Activated effector memory CD4-positive, alpha-beta T cell treated with Interleukin-2 at 50 U/mL for 16 hours (primary cell): Measurements from ENCODE around the gene LRRC71.
"Not testable (repeated sequence)": the region's sequence is repeated elsewhere in the genome, so short reads cannot be mapped to it uniquely, and the experiment has no call there.

Experiments used
- DNase-seq: peaks from one replicate; pipeline ENCODE4 v3.0.0-alpha.2; 2020

Gene LRRC71

DNA sequence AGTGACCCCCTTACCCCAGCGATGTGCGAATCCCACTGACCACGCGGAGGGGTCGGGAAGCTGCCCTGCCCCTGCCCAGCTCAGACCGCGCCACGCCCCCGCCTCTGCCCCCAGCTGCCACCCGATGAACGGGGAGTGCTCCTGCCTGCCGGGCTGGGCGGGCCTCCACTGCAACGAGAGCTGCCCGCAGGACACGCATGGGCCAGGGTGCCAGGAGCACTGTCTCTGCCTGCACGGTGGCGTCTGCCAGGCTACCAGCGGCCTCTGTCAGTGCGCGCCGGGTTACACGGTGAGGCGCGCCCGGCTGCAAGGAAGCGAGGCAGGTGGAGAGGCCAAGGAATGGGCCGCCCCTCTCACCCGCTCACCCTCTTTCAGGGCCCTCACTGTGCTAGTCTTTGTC is 11.9 kb upstream of the LRRC71 start:
- DNase-seq: no peak

DNA sequence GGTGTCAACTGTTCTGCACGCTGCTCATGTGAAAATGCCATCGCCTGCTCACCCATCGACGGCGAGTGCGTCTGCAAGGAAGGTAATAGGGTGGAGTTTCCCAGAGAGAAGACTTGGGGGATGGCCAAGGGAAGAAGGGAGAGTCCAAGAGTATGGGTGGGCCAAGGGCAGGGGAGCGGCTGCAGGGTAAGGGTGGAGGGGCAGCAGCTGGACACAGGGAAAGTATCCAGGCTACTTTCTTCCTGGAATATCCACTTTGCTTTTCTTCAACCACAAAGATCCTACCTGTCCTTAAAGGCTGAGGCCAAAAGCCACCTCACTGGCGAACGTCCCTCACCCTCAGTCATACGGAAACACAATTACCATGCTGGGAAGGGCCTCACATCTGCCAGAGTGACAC is 11.5 kb upstream of the LRRC71 start:
- no peak for DNase-seq

DNA sequence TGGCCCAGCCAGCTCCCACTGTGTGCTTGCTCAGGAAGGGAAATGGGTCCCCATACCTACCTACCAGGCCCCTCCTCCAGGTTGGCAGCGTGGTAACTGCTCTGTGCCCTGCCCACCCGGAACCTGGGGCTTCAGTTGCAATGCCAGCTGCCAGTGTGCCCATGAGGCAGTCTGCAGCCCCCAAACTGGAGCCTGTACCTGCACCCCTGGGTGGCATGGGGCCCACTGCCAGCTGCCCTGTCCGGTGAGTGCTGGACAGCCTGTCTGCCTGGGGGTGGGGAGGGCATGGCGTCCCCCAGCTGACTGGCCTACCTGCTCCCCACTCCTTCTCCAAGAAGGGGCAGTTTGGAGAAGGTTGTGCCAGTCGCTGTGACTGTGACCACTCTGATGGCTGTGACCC is 10.8 kb upstream of the LRRC71 start:
- DNase-seq: no peak

DNA sequence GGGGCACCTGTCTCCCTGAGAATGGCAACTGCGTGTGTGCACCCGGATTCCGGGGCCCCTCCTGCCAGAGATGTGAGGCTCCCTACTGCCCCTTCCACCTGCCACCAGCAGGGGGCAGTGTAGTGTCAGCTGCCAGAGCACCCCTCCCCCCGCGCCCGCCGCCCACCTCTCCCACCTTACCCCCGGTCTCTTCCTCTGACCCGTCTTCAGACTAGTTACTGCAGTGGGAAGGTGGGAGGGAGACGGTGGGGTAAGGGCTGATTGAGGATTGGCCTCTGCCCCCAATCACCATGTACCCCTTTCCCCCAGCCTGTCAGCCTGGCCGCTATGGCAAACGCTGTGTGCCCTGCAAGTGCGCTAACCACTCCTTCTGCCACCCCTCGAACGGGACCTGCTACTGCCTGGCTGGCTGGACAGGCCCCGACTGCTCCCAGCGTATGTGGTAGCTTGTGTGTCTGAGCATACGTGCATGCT is 10.1 kb upstream of the LRRC71 start:
- peak; percentile 22 for DNase-seq

DNA sequence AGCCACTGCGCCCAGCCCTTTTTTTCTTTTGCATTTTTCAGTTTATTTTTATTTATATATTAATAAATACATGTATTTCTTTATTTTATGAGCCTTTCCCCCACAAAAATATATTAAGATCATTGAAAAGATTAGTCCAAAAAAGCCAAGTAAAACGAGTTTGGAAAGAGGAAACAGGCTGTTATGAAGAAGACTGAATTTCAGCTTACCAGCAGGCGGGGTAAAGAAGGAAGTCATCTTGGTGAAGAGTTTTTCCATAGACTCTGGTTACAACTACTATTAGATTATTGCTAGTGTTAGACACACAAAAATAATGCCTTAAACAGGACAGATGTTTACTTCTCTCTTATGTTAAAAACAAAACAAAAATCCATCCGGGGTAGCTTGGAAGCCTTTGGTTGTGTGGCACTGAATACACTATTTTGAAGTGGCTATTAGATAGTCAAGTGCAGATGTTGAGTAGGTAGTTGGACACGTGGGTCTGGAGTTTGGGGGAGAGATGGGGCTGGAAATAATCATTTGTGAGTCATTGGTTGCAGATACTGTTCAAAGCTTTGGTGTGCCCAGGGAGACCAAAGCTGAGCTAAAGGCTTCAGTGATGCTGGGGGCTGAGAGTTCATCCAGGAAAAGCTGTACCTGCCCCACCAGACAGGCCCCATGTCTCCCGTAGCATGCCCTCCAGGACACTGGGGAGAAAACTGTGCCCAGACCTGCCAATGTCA is 8.7 kb upstream of the LRRC71 start:
- no peak for DNase-seq

DNA sequence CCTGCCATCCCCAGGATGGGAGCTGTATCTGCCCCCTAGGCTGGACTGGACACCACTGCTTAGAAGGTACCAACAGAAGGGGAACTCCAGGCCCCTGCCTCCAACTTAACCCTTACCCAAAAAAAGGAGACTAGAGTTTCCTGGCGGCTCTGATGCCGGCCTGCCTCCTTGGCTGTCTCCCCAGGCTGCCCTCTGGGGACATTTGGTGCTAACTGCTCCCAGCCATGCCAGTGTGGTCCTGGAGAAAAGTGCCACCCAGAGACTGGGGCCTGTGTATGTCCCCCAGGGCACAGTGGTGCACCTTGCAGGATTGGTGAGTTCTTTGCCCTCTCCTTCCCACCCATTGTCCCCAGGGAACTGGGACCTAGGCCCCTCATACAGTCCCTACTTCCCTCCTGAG is 8.1 kb upstream of the LRRC71 start:
- no peak for DNase-seq

DNA sequence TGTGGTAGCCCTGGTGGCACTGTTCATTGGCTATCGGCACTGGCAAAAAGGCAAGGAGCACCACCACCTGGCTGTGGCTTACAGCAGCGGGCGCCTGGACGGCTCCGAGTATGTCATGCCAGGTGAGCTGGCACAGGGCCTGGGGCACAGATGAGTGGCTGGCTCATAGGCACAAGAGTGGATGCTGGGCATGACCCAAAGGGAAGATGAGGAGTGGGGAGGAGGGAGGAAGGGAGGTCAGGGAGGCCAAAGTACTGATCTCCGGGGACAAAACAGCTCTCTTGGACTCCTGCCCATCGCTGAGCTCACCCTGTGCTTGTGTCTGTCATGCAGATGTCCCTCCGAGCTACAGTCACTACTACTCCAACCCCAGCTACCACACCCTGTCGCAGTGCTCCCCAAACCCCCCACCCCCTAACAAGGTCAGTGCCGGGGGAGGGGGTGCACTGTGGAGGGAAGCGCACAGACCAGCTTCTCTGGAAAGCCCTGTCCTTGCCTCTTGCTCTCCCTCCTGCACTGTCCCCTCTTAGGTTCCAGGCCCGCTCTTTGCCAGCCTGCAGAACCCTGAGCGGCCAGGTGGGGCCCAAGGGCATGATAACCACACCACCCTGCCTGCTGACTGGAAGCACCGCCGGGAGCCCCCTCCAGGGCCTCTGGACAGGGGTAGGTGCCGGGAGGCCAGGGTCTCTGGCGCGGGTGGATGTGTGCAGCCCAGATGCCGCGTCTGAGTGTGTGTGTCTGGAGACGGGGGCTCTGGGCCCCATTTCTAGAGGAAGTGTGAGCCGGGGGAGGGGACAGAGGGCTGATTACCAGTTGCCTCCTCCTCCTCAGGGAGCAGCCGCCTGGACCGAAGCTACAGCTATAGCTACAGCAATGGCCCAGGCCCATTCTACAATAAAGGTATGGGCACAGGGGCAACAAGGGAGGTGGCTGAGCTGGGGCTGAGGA is 7.3 kb upstream of the LRRC71 start:
- no peak for DNase-seq

DNA sequence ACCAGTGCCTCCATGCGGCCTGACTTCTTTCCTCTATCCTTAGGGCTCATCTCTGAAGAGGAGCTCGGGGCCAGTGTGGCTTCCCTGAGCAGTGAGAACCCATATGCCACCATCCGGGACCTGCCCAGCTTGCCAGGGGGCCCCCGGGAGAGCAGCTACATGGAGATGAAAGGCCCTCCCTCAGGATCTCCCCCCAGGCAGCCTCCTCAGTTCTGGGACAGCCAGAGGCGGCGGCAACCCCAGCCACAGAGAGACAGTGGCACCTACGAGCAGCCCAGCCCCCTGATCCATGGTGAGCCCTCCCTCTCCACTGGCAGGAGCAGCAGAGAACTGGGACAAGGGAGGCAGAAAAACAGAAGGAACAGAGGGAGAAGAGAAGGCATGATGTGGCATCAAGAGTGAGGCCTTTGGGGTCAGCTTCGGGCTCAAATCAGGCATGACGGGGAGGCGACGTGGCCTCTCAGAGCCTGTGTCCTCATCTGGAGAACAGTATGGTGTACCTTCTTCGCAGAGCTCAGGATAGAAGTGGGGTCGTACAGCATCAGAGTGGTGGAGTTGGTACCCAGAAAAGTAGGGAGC is 6.5 kb upstream of the LRRC71 start:
- no peak for DNase-seq

DNA sequence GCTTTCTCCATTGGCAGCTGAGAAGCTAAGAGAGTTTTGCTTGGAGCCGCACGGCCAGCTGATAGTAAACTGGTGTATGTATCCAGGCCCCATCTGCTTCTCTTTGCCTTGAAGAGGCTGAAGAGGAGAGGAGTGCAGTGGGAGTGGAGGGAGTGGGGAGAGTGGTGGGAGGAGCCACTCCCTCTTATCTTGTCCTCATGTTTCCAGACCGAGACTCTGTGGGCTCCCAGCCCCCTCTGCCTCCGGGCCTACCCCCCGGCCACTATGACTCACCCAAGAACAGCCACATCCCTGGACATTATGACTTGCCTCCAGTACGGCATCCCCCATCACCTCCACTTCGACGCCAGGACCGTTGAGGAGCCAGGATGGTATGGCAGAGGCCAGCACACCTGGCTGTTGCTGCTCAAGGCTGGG is 6.0 kb upstream of the LRRC71 start:
- no peak for DNase-seq

DNA sequence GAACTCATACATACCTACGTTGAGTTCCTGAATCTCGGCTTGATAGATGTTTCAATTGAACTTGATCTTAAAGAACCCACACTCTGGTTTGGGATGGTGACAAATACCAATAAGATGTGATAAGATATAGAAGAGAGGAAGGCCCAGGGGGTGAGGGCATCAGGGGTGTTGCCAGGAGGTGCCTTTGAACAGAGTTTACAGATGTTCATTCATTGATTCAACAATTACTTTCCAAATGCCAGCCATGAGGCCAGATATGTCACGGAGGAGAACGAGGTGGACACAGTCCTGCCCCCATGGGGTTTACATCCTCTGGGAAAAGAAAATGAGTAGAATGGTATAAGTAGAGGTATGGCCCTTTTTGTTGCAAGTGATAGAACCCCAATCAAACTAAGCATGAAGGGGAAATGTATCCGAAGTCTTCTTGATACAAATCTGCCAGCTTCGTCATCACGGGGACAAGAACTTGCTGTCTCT is 659 bp downstream of the LRRC71 start:
- DNase-seq: no peak

DNA sequence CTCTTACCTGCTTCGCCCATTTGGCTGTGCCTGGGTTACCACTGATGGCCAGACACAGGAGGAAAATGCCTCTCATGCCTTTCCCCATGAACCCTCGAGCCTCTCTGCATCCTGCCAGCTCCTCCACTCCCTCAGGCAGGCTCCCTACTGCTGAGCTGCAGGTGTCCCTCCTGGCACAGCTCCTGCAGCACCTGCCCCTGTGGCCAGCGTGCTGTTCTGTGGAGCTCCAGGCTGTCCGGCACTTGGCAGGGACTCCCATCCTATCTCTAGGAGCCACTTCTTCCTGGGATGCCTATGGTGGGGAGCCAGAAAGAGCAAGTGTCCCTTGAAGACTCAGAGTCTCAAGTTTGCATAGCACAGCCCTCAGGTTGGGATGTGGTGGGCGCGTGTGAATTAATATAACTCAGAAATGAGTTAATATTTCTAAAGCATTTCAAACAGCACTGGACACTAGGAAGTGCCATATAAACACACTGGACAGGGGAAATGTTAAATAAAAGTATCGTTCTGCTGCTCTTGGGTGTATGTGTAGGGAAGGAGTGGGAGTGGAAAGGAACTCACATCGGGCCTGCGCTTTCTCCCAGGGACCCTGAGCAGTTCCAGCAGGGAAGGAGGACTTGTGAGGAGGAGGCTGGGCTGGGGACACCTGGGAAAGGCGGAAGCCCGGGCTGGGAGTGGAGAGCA is 2.7 kb downstream of the LRRC71 start:
- DNase-seq: no peak

DNA sequence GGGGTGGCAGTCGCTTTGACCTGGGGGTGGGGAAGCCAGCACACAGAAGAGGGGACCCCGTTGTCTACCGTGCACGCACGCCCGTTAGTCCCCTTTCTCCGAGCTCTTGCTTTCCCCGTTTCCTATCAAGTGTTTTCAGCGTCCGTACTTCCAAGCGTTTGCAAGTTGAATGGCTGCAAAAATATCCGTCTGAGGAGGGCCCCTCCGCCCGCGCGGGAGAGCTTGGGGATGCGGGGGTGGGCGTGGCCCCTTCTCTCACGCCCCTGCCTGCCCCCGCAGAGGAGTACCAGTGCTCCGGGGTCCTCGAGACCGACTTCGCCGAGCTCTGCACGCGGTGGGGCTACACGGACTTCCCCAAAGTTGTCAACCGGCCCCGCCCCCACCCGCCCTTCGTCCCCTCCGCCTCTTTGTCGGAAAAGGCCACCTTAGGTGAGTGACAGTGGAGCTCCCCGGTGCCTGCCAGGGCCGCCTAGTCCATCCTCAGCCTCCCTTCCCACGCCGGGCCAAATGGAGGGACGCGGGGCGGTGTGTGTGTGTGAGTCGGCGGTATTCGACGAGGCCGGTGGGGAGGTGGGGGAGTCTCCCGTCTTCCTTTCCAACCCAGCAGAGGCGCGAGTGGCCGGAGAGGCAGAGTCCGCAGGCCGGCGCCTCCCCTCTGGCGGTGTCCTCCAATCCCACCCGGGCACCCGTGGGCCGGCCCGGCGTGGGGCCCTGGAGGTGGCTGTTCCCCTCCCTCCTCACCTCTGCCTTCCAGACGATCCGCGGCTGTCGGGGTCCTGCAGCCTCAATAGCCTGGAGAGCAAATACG is 3.4 kb downstream of the LRRC71 start:
- DNase-seq: no peak

DNA sequence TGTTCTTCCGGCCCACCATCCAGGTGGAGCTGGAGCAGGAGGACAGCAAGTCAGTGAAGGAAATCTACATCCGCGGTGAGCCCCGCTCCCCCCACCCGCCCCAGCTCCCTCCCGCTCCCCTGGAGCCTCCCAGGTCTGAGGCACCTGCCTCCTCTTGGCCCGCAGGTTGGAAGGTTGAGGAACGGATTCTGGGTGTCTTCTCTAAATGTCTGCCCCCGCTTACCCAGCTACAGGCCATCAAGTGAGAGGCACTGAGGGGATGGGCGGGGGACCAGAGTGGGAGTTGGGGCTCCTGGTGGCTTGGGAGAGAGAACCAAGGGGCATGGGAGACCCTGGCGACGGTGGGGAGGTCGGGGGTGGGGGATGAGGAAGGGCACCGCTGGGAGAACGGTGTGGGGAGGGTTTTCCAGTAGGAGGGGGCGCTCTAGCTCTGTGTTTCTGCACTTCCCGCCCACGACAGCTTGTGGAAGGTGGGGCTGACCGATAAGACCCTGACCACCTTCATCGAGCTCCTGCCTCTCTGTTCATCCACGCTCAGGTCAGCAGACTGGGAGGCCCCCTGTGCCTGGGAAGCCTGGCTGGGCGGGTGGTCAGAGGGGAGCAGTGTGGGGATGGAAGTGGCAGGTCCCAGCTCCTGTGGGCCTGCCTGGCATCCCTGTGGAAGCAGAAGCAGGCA is 4.2 kb downstream of the LRRC71 start:
- no peak for DNase-seq

DNA sequence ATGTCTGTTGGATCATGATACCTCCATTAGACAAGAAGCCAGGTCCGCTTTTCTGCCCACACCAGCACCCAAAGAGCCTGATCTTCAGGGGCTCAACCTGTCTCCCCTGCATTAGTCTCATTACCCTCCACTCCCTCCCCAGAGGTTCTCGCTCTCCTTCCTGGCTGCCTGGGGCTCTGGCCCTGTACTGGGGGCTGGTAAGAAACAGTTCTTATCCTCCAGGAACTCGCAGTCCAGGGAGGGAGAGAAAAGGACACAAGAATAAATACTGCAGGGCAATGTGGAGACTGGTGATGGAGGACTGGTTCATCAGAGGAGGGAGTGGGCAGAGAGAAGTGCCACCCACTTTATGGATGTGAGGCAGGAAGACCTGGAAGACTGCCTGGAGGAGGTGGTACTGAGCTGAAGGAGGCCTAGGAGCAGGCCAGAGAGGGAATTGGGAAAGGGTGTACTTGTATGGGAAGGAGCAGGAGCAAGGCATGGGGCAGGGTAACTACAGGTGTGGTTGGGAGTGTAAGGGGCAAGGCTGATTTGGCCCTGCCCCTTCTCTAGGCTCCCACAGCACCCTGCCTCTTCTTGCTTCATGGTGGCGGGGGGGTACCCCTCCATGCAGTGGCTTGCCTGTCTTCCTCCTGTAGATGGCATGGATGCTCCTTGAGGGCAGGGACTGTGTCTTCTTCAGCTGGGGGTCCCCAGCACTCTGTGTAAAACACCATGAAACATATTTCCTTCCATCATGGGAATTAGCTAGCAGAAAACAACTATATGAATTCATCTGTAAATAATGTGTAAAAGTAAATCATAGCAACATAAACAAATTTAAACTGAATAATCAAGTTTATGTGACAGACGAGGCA is 5.0 kb downstream of the LRRC71 start:
- DNase-seq: no peak

DNA sequence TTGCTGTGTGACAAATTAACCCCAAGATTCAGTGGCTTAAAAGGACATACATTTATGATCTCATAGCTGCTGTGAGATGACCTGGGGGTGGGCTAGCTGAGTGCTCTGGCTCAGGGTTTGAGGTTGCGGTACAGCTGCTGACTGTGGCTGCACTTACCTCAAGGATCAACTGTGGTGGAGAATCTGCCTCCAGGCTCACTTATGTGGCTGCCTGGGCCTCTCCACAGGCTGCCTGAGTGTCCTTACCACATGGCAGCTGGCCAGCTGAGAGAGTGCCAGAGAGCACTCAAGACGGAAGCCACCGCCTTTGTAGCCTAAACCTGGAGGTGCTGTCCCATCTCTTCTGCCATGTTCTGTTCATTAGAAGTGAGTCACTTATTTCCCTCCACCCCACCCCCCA is 5.7 kb downstream of the LRRC71 start:
- no peak for DNase-seq

DNA sequence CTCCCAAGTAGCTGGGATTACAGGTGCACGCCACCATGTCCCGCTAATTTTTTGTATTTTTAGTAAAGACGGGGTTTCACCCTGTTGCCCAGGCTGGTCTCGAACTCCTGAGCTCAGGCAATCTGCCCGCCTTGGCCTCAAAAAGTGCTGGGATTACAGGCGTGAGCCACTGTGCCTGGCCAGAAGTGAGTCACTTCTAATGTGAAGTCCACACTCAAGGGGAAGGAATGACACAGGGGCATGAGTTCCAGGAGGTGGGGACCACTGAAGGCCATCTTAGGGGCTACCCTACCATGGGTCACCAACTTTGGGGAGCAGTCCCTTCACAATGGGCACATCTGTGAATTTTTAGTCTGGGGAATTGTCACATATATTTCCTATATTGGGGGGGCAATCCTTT is 6.3 kb downstream of the LRRC71 start:
- DNase-seq: not testable (repeated sequence)

DNA sequence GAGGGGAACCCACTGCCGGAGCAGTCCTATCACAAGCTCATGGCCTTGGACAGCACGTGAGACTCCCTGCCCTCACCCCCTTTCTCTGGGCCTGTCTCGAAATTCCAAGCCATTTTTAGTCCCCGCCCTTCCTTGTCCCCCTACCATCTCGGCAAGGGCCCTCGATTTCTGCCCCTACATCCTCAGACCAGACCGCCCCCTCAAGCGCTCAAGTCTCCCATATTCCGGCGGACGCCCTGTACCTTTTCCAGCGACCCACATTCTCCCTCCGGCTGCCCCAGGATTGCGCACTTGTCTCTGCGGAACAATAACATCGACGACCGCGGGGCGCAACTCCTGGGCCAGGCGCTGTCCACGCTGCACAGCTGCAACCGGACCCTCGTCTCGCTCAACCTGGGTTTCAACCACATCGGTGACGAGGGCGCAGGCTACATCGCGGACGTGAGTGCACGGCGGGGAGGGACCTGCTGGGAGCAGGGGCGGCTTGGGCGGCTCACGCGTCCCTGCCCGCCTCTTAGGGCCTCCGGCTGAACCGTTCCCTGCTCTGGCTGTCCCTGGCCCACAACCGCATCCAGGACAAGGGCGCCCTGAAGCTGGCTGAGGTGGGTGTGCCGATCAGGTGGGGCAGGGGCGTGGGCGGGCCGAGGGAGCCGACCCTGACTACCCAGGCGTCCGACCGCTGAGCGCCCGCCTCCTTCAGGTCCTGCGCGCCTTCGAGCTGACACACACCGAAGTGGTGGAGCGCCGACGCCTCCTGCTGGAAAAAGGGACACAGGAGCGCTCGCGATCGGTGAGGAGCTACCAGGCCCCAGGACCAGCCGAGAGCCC is 7.0 kb downstream of the LRRC71 start:
- peak; percentile 37 for DNase-seq

DNA sequence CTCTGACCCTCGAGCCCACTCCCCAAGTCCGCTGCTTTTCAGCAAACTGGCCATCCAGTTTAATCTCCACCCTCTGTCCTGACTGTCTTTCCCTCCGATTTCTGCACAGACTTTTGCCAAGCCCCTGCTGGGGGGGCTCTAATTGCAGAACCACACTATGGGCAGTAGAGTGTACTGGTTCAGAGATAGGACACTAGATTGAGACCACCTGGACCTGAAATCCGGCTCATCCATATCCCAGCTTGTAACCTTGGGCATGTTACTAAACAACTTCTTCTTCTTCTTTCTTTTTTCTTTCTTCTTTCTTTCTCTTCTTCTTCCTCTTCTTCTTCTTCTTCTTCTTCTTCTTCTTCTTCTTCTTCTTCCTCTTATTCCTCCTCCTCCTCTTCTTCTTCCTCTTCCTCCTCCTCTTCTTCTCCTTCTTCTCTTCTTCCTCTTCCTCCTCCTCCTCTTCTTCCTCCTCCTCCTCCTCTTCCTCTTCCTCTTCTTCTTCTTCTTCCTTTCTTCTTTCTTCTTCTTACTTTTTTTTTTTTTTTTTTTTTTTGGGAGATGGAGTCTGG is 7.7 kb downstream of the LRRC71 start:
- no peak for DNase-seq

DNA sequence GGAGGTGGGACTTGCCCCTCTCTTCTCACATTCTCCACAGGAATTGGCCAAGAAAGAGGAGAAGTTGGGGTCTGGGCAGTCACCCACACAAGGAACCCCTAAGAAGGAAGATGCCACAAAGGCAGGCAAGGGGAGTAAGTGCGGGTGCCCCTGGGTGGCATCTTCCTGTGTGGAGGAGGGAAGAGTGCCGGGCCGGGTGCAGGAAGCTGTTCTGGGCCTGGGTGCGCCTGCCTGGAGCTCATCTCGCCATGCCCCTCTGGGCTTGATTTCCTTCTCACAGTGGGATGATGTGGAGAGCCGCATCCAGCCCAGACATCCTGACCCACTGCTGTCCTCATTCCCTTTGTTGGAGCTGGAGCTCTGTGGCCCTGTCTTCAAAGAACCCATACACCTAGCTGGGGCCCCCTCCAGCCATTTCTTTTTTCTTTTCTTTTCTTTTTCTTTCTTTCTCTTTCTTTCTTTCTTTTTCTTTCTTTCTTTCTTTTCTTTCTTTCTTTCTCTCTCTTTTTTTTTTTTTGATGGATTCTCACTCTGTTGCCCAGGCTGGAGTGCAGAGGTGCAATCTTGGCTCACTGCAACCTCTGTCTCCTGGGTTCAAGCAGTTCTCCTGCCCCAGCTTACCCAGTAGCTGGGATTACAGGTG is 9.3 kb downstream of the LRRC71 start:
- no peak for DNase-seq
